VCaP (cell line): ENCODE measurements around the gene TBC1D9B.

Experiments
- H3K27ac ChIP-seq: fragments of 450-650 bp; 2 replicates; pipeline ENCODE4 v1.5.1; 2017
- CTCF ChIP-seq: fragments of 450-650 bp; conservative IDR thresholded peaks from 2 replicates; pipeline ENCODE4 v1.5.1; 2017; ENCODE audit warnings: mild to moderate bottlenecking, moderate library complexity

The TBC1D9B gene

DNA sequence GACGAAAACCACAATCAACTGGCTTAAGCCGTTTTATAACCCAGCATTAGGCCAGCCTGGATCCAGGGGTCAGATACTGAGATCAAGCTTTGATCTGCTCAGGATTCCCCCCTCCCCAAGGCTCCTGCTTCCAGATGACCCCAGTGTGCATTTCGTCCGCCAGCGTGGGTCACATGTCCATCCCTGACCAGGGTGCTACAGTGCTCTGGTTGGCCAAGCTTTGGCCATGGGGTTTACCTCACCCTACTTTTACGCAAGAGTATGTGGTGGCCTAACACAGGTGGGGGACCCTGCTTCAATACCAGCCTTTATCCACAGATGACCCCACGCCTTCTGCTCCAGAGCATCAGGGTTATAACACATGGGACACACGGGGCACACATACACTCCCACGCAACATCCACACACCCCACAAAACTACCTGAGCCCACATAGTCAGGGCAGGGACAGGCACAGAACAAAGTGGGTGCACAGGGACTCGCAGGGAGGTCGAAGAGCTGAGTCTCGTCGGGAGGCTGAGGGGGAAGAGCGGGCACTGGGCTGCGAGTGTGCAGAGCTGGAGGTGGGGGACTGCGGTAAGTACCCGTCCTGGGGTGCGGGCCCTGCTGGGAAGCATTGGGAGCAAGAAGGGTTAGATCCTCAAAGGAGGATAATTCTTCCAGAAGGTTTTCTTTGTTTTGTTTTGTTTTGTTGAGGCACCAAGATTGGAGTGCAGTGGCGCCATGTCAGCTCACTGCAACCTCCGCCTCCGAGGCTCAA lies 92.0 kb downstream of the TBC1D9B start:
- no peak for TF ChIP-seq CTCF
- no peak overlapping the region for H3K27ac ChIP-seq

DNA sequence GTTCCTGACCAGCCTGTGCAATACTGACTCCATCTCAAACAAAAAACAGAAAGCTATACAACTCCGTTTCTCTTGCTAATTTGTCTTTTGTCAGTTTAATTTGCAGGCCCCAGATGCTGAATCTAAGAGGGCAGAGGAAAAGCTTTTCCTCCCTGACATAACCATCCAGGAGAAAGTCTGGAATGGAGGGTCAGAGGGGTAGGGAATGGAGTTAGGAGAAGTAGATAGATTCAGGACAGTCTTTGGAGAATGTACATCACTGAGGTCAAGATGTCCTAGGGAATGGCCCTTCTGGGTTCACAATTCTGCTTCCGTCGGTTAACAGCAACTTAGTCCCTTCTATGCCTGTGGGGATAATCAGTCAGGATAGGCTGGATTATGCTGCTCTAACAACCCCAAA lies 93.6 kb downstream of the TBC1D9B start:
- no peak for TF ChIP-seq CTCF
- H3K27ac ChIP-seq, result no peak overlapping the region

DNA sequence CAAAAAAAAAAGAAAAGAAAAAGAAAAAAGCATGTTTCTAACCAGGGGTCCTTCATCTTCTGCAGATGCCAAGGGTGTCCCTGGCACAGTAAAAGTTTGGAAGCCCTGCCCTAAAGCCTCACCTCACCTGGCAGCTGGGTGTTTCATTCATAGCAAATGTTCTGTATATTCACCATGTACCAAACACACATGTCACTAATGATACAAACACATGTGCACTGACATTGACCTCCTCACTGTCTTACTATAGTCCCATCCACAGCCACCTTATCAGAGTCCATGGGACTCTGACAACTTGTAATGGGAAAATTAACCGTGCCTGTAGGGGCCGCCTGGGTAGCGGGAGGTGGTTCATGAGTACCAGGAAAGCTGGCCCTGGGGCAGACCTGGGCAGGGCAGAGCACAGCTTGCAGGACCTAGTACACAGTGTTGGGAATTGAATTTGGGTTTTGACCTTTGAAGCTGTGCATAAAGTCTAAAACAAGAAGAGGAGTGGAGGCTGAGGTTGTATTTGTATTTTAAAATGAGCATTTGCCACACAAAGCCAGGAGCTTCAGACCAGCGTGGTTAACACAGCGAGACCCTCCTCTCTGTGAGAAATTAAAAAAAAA lies 94.6 kb downstream of the TBC1D9B start:
- no peak for TF ChIP-seq CTCF
- H3K27ac ChIP-seq, result no peak overlapping the region

GRCh38 chr5:179812135-179812825 lies 95.4 kb downstream of the TBC1D9B start:
- TF ChIP-seq CTCF, result no peak
- H3K27ac ChIP-seq, result no peak overlapping the region
